HG03139 (cell line): ENCODE results near the gene CDHR1.
A peak's percentile ranks its signal among the peaks of the same experiment; 100 is the strongest.

Experiments used
- ATAC-seq: cut with Tn5 transposase; IDR thresholded peaks from one replicate; pipeline ENCODE4 v1.9.1; 2021; ENCODE audit not compliant: unreplicated experiment

CDHR1 gene

GRCh38 chr10:84261236-84261915 is 67.0 kb downstream of the CDHR1 start:
- no peak for ATAC-seq

- ATAC-seq, result no peak
Measured at GRCh38 chr10:84262190-84262956, 68.0 kb downstream of the CDHR1 start.

- ATAC-seq, result no peak
Measured at GRCh38 chr10:84263716-84264115, 69.4 kb downstream of the CDHR1 start.

- peak; percentile 86 for ATAC-seq
Measured at GRCh38 chr10:84264611-84265141, 70.3 kb downstream of the CDHR1 start.

- no peak for ATAC-seq
Measured at GRCh38 chr10:84265418-84265817, 71.1 kb downstream of the CDHR1 start.

GRCh38 chr10:84267503-84268126 is 73.3 kb downstream of the CDHR1 start:
- peak; percentile 55 for ATAC-seq

- no peak for ATAC-seq
Measured at GRCh38 chr10:84269162-84269561, 74.8 kb downstream of the CDHR1 start.
